Naive B cell (primary cell): ENCODE measurements around the gene PPP1CA. TPM values are rescaled to one million over a fixed set of nuclear protein-coding genes. Genes with fewer than 3 reads are reported as not detected.

Source experiments
- ATAC-seq, 2 donors: fragments of 150-1000 bp; cut with Tn5 transposase; 2 replicates each; pipeline ENCODE4 v1.10.0; 2021; ENCODE audit warnings: low read depth in 2 of 2, mild to moderate bottlenecking in 2 of 2, moderate library complexity in 2 of 2
- DNase-seq: peaks from one replicate; pipeline ENCODE4 v3.0.0; 2022
- H3K27ac Mint-ChIP-seq, 6 donors: one replicate each; pipeline ENCODE4 v1.8.0; 2020 to 2022; ENCODE audit warnings: mild to moderate bottlenecking in 6 of 6, mixed read lengths in 6 of 6, moderate library complexity in 5 of 6, inconsistent platforms in 2 of 6
- H3K27me3 Mint-ChIP-seq, 3 donors: one replicate each; pipeline ENCODE4 v1.8.0; 2021 to 2022; ENCODE audit warnings: mixed read lengths in 3 of 3, mild to moderate bottlenecking in 1 of 3
- H3K36me3 Mint-ChIP-seq, 2 donors: one replicate each; pipeline ENCODE4 v1.8.0; 2020 to 2022; ENCODE audit warnings: mixed read lengths in 2 of 2, inconsistent platforms in 1 of 2, mild to moderate bottlenecking in 1 of 2
- H3K4me1 Mint-ChIP-seq, 3 donors: one replicate each; pipeline ENCODE4 v1.8.0; 2020 to 2022; ENCODE audit warnings: mixed read lengths in 3 of 3, inconsistent platforms in 1 of 3, mild to moderate bottlenecking in 1 of 3, moderate library complexity in 1 of 3
- H3K4me3 Mint-ChIP-seq, 8 donors: one replicate each; pipeline ENCODE4 v1.8.0; 2020 to 2022; ENCODE audit warnings: mild to moderate bottlenecking in 8 of 8, mixed read lengths in 8 of 8, moderate library complexity in 8 of 8, inconsistent platforms in 2 of 8
- H3K9me3 Mint-ChIP-seq, 7 donors: one replicate each; pipeline ENCODE4 v1.8.0; 2020 to 2022; ENCODE audit warnings: mixed read lengths in 7 of 7, mild to moderate bottlenecking in 5 of 7, inconsistent platforms in 2 of 7, moderate library complexity in 1 of 7
- polyA plus RNA-seq, 6 donors: library from polyadenylated mRNA; unstranded; fragments of 300-500 nt; fragmentation: Illumina TruSeq; gene quantifications; one replicate each; pipeline ENCODE4 v1.2.3, GENCODE V29; 2021; ENCODE audit warnings: low read depth in 6 of 6

Gene PPP1CA
- polyA plus RNA-seq, 6 donors from 2014 or later: 492 to 795 (median 530) TPM

DNA sequence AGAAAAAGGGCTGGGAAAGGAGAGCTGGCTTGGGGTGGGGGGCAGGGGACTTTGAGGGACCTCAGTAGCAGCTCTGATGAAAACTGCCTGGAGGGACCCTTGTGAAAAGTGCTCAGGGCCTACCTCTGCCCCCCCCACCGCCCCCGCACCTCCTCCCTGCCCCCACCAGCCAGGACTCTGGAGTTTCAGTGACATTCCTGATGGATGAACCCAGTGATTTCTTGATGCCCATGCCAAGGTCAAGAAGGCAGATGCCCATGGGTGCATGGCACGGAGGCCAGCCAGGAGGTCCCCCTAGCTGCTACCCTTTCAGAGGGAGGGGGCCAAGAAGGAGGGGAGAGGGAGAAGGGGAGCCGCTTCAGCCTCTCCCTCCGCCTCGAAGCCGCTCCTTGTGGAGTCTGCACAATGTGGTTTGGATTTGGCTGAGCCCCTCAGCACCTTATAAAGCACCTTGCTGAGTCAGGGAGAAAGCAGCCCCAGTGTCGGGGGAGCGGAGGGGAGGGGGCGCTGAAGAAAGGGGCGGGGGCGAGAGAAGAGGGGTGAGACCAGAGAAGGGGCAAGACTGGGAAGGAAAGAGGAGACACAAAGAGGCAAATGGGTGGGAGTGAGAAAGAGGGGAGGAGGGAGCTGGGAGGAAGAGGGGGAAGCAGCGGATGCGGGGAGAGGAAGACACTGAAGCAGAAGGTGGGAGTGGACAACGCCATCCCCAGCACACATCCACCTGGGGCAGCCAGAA lies 26.2 kb downstream of the PPP1CA start:
- Mint-ChIP-seq H3K36me3 (no peaks in the 10 kb centered on the region), H3K4me3 (peak overlapping the region in 3 of 8 donors; percentile 29 to 71 (median 57)), H3K27ac (peak overlapping the region in 1 of 6 donors; percentile 53), H3K9me3 (no peaks in the 10 kb centered on the region), H3K27me3 (no peaks in the 10 kb centered on the region), H3K4me1 (peaks cover 42 to 61% (median 53%) of the 10 kb centered on the region in 3 donors)
- no peak for DNase-seq
- ATAC-seq: no peak

DNA sequence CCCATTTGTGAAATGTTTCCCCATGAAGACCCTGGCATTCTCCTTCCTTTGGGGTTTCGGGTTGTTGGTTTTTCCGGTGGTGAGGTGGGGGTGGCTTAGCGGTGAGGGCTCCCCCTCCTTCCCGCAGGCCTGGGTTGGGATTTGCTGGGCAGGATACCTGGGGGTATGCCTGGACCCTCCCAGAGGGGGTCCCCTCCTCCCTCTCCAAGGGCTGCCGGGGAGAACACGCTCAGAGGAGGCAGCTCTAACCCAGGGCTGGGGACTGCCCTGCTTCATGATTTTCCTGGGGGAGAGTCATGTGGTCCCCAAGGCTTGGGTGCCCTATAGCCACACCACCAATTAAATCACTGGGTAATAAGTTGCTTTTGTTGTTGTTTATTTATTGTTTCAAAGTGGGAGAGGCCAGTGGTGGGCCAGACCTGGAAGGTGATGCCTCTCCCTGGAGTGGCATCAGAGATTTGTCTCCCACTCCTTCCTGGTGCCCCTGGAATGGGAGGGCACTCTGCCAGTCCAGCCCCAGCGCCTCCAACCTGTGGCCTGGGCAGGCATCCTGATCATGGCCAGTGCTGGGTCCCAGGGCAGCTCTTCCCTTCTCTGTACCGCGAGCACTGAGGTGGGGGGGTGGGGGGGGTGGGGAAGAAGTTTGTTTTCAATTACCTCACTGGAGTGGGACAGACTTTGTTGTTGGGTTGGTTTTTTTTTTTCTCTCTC lies 26.9 kb downstream of the PPP1CA start:
- H3K36me3 Mint-ChIP-seq: no peaks in the 10 kb centered on the region
- ATAC-seq (no peak), DNase-seq (no peak)
- H3K4me3 Mint-ChIP-seq: peak overlapping the region; percentile 86 to 100 (median 92)
- H3K27me3 Mint-ChIP-seq: no peaks in the 10 kb centered on the region
- peaks cover 47 to 64% (median 56%) of the 10 kb centered on the region in 3 donors for H3K4me1 Mint-ChIP-seq
- no peaks in the 10 kb centered on the region for H3K9me3 Mint-ChIP-seq
- H3K27ac Mint-ChIP-seq: peak overlapping the region in 2 of 6 donors; percentile 92 to 95

DNA sequence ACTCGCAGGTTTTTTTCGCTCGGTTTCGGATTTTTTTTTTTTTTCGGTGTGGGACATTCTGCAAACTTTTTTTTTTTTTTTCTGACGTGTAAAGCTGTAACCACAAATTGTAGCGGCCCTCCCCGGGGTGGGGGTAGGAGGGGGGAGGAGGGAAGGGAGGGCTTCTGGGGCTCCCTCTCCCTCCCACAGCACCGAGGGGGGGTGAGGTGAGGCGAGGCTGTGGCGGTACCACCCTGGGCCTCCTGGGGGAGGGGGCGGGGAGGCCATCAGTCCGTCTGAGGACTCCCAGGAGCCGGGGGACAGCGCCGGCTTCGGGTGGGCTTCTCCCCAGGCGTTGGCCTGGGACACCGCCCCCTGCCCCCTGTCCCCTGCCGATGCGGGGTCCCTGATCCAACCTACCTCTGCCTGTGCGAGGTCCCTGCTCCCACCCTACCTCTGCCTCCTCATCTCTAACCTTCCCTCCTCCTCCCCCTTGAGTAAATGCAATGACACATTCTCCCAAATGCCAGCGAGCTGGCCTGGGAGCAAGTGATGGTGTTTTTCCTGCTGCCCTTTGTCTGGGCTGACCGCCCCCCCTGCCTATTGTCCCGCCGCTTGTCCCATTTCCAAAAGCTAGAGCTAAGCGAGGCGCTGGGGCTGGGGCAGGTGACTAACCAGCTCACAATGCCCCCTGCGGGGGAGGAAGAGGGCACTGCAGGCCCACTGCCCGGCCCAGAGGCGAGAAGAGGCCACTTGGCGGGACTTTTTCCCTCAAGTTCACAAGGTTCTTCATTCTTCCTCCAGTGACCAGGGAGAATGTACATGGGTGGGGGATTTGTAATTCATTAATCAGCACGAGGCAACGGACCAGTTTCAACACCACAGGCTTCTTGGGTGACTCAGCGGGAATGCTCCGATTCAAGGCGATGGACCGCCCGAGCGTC lies 27.7 kb downstream of the PPP1CA start:
- H3K36me3 Mint-ChIP-seq: no peaks in the 10 kb centered on the region
- no peaks in the 10 kb centered on the region for H3K9me3 Mint-ChIP-seq
- ATAC-seq (peak; percentile 75 to 76), DNase-seq (peak; percentile 81)
- H3K27ac Mint-ChIP-seq: peak overlapping the region; percentile 94 to 99 (median 96)
- peaks cover 53 to 68% (median 64%) of the 10 kb centered on the region in 3 donors for H3K4me1 Mint-ChIP-seq
- H3K27me3 Mint-ChIP-seq: no peaks in the 10 kb centered on the region
- peak overlapping the region; percentile 86 to 100 (median 95) for H3K4me3 Mint-ChIP-seq

DNA sequence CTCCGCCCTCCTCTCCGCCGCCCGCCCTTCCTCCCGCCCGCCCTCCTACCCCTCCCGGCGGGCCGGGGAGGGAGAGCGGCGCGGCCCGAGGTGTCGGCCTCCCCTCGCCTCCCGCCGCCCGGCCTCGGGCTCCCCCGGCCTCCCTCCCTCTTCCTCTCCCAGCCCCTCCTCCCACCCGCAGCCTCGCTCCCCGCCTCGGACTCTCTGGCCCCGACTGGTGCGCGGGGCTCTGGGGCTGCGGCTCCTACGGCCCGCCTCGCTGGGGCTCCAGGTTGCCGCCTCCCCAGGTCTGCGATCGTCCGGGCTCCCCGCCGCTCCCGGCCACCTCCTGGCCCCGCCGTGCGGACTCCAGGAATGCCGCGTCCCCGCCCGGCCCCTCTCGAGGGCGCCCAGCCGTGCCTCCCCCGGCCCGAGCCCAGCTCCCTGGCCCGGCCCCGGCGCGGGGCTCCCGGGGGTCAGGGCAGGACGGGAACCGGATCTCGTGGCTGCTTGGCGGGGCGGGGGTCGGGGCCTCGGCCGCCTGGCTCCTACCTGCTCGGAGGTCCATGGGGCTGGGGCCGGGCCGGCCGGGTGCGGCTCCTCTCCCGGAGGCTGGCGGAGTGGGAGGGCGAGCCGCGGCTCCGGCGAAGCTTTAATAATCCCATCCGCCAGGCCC lies 28.5 kb downstream of the PPP1CA start, which contains the start of gene CLCF1:
TSS of gene CLCF1 (minus strand) at position 606 of the 655 bp plus-strand sequence. CDS start at position 547, 59 bp downstream.
- H3K4me1 Mint-ChIP-seq: peaks cover 56 to 69% (median 65%) of the 10 kb centered on the region in 3 donors

DNA sequence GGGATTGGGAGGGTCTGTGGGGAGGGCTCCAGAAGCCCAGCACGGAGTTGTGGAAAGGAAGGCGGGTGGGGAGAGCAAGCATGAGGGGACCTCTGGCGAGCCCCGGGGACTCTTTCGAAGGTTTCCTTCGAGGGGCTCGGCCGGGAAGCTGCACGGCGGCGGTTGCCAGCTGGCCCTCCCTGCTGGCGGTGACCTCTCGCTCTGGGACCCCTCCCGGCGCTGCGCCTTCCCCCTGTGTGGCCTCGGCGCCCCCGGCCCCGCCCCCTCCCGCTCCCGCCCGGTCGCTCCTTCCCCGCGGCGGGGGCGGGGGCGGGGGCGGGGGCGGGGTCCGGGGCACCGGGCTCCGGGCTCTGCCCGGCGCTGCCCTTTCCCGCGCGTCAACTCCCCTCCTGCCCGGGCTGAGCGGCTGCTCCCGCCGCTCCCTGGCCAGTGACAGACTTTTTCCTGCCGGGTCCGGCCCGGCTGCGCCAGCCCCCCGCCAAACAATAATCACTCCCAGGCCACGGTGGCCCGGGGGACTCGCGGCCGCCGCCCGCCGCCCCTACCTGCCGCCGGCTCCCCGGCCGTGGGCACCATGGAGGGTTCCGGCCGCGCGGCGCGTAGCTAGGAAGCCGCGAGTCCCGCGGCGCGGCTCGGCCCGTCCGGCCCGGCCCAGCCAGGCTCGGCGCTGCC lies 29.2 kb downstream of the PPP1CA start:
- Mint-ChIP-seq H3K27ac (peak overlapping the region in 2 of 6 donors; percentile 95), H3K27me3 (no peaks in the 10 kb centered on the region), H3K4me3 (peak overlapping the region; percentile 86 to 96 (median 94)), H3K4me1 (peaks cover 62 to 76% (median 68%) of the 10 kb centered on the region in 3 donors), H3K36me3 (no peaks in the 10 kb centered on the region), H3K9me3 (no peaks in the 10 kb centered on the region)
- ATAC-seq (no peak), DNase-seq (no peak)

More for the DNA sequence above, 28.5 kb downstream of the PPP1CA start, which contains the start of gene CLCF1:
- H3K36me3 Mint-ChIP-seq: no peaks in the 10 kb centered on the region
- H3K4me3 Mint-ChIP-seq: peak within 1 kb of the TSS; percentile 86 to 100 (median 95)
- ATAC-seq (peak; percentile 22 to 24), DNase-seq (peak; percentile 29)
- H3K27ac Mint-ChIP-seq: peak within 1 kb of the TSS; percentile 94 to 99 (median 96)
- no peaks in the 10 kb centered on the region for H3K27me3 Mint-ChIP-seq
- no peaks in the 10 kb centered on the region for H3K9me3 Mint-ChIP-seq

DNA sequence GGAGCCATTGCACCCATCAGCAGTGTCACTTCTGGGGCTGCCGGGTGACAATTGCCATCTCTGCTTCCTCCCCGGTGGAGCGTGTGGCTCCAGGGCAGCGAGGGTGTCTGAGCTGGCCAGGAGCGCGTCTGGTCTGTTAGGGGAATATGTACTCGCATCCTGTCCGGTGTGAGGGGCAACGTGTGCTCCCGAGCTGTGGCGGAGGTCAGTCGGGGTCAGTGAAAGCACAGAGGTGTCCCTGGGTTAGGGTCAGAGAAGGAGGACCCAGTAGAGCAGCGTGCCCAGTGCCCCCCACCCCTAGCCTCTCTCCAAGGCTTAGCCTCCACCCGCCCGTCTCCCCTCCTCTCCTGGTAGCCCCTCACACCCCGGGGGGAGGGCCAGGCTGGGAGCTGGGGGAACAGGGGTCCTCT lies 29.7 kb downstream of the PPP1CA start:
- DNase-seq (no peak), ATAC-seq (no peak)
- Mint-ChIP-seq H3K4me3 (peak overlapping the region; percentile 86 to 96 (median 94)), H3K27ac (peak overlapping the region; percentile 63 to 95 (median 93)), H3K4me1 (peaks cover 61 to 76% (median 69%) of the 10 kb centered on the region in 3 donors), H3K36me3 (no peaks in the 10 kb centered on the region), H3K27me3 (no peaks in the 10 kb centered on the region), H3K9me3 (no peaks in the 10 kb centered on the region)

DNA sequence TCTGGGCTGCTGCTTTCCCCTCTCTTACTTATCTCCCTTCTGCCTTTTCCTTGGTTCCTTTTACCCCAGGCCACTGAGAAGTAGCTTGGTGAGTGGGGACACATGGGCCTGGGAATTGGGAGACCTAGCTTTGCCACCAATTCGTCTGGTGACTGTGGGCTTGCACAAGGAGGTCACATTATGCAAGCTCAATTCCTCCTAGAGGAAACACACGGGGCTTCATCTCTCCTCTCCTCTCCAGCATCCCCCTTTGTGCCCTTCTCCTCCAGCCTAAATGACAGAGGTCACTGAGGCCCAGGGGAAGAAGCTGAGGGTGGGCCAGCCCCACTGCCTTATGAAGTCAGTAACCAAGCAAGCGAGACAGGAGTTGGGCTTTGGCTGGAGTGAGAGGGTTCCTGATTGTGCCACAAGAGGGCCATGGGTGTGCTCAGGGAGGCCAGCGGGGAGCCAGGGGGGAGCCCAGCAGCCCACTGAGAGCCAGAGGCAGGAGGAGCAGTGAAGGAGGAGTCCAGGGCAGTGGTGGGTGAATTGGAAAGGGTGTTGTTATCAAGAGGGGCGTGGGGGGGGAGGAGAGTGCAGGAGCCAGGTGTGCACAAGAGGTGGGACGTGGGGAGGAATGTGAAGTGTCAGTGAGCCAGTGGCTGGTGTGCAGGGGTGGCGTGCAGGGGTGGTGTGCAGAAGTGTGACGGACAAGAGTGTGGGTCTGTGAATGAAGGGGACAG lies 30.3 kb downstream of the PPP1CA start:
- Mint-ChIP-seq H3K27ac (peak overlapping the region in 5 of 6 donors; percentile 64 to 95 (median 92)), H3K36me3 (peaks cover 0 to under 1% of the 10 kb centered on the region in 2 donors), H3K27me3 (no peaks in the 10 kb centered on the region), H3K9me3 (no peaks in the 10 kb centered on the region), H3K4me3 (peak overlapping the region; percentile 86 to 96 (median 94)), H3K4me1 (peaks cover 66 to 77% (median 73%) of the 10 kb centered on the region in 3 donors)
- DNase-seq (peak; percentile 37), ATAC-seq (peak; percentile 28 to 32)

DNA sequence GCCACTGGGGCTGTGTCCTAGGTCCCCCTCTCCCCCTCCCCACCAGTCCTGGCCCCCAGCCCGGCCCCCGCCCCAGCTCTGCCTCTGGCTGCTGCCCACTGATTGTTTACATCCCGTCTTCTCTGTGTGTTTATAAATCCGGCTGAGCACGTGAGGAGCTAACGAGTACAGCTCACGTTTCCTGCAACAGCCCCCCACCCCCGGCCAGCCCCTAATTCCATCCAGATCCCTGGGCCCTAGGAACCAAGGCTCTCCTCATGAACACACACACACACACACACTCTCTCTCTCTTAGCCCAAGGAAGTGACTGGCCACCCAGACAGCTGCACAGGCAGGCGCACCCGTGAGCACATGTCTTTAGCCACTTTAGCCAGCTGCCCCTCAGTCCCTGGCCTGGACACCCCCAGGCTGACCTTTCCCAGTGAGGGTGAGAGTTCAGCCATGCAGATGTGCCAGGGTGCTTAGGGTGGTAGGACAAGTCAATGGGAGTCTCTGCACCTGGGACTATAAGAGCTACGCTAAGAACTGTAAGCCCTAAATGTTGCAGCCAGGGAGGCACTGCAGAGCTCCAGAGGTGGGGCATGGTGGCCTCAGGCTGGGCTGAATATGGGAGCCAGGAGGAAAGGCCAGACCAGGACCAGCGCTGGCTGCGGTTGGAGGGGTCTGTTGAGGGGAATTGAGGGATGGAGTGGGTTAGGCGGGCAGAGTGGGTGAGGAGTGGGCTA lies 31.1 kb downstream of the PPP1CA start:
- Mint-ChIP-seq H3K36me3 (peaks cover 0 to 9% of the 10 kb centered on the region in 2 donors), H3K27ac (peak overlapping the region in 5 of 6 donors; percentile 44 to 94 (median 79)), H3K9me3 (no peaks in the 10 kb centered on the region), H3K4me3 (peak overlapping the region; percentile 50 to 96 (median 92)), H3K4me1 (peaks cover 74 to 77% (median 77%) of the 10 kb centered on the region in 3 donors), H3K27me3 (no peaks in the 10 kb centered on the region)
- DNase-seq (no peak), ATAC-seq (no peak)

DNA sequence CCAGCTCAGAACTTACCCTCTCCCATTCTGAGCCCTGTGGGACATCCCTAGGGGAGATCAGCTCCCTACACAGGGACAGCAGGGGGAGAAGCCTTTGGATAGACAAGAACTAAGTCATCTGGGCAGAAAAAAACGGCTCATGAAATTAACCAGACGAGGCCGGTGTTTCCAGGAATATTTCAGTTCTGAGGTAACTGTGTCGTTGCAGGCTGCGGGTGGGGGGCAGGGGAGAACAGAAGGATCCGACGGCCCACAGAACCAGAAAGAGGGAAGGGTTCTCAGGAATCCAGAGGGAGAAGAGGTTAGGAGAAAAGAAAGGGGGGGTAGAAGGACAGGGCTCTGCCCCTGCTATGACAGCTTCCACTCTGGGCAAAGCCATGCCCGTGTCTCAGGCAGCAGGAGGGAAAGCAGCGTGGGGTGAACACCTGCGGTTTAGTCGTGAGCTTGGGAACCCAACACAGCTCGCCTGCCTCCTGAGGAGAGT lies 31.8 kb downstream of the PPP1CA start:
- peak overlapping the region in 3 of 6 donors; percentile 77 to 84 (median 79) for H3K27ac Mint-ChIP-seq
- no peak for DNase-seq
- no peaks in the 10 kb centered on the region for H3K9me3 Mint-ChIP-seq
- H3K4me1 Mint-ChIP-seq: peaks cover 76 to 82% (median 79%) of the 10 kb centered on the region in 3 donors
- peak overlapping the region in 7 of 8 donors; percentile 61 to 93 (median 71) for H3K4me3 Mint-ChIP-seq
- peaks cover 0 to 14% of the 10 kb centered on the region in 2 donors for H3K36me3 Mint-ChIP-seq
- H3K27me3 Mint-ChIP-seq: no peaks in the 10 kb centered on the region
- ATAC-seq: no peak

DNA sequence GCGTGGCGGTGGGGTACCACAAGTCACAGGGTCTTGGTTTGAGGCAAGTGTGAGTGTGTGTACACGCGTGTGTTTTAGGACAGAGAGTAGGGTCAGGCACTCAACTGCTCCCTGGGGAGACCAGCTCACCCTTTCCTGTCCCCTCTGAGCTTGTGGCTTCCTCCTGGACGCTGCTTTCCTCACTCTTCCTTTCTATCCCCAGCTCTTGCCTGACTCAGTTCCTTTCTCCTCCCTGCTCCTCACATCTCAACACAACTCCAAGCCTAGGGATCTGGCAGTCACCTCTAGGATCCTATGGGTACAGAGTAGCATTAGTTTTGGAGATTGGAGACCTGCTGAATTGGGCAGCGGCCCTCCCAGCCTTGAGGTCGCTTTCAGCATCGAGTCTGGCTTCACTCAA lies 32.4 kb downstream of the PPP1CA start:
- Mint-ChIP-seq H3K27ac (peak overlapping the region in 5 of 6 donors; percentile 18 to 84 (median 77)), H3K9me3 (no peaks in the 10 kb centered on the region), H3K4me3 (peak overlapping the region; percentile 12 to 93 (median 71)), H3K27me3 (no peaks in the 10 kb centered on the region), H3K4me1 (peaks cover 78 to 82% (median 79%) of the 10 kb centered on the region in 3 donors), H3K36me3 (peaks cover 0 to 18% of the 10 kb centered on the region in 2 donors)
- ATAC-seq (no peak), DNase-seq (no peak)

DNA sequence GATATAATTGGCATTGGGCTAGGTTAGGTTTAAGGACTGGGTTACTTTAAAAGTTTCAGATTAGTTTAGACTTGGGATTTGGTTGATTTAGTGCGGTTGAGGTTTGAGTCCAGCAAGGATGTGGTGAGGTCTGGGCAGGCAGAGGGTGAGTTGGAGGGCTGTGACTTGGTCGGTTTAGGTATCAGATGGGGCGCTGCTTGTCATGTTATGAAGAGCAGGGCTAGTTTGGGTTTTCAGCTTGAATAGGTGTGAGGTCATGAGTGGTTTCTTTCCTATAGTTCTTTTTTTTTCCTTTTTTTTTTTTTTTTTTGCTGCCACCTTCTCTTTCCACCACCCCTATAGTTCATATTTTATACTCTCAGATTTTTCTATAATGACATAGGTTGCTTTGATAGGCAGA lies 33.0 kb downstream of the PPP1CA start:
- DNase-seq (peak; percentile 37), ATAC-seq (no peak)
- peaks cover 0 to 18% of the 10 kb centered on the region in 2 donors for H3K36me3 Mint-ChIP-seq
- no peaks in the 10 kb centered on the region for H3K9me3 Mint-ChIP-seq
- peak overlapping the region; percentile 1 to 88 (median 82) for H3K27ac Mint-ChIP-seq
- H3K27me3 Mint-ChIP-seq: no peaks in the 10 kb centered on the region
- H3K4me1 Mint-ChIP-seq: peaks cover 80 to 83% (median 81%) of the 10 kb centered on the region in 3 donors
- H3K4me3 Mint-ChIP-seq: peak overlapping the region; percentile 61 to 93 (median 75)
